ENCODE data around the gene KTN1.

KTN1 gene

GRCh38 chr14:55589171-55589570 is 9.2 kb downstream of the KTN1 start:
- Histone ChIP-seq H3K4me1 (ENCODE audit: control insufficient read depth, insufficient read depth, low read length) (peaks cover 3% of the 10 kb centered on the region), H3K9ac (ENCODE audit: low read length in 2 of 2) (no peak overlapping the region), H3K27ac (ENCODE audit: low read length) (no peak overlapping the region), H3K9me3 (ENCODE audit: control insufficient read depth in 2 of 2, low read length in 2 of 2) (no peaks in the 10 kb centered on the region), H3K27me3 (ENCODE audit: control insufficient read depth in 1 of 2, insufficient read depth in 2 of 2, low read length in 2 of 2) (no peaks in the 10 kb centered on the region), H3K4me3 (ENCODE audit: low read length in 2 of 2) (no peak overlapping the region), H3K36me3 (ENCODE audit: control insufficient read depth in 2 of 2, insufficient read depth in 2 of 2, low read length in 2 of 2) (no peaks in the 10 kb centered on the region)

GRCh38 chr14:55592436-55592835 is 12.4 kb downstream of the KTN1 start:
- Histone ChIP-seq H3K9ac (ENCODE audit: low read length in 2 of 2) (no peak overlapping the region), H3K4me1 (ENCODE audit: control insufficient read depth, insufficient read depth, low read length) (peaks cover 3% of the 10 kb centered on the region), H3K27ac (ENCODE audit: low read length) (no peak overlapping the region), H3K4me3 (ENCODE audit: low read length in 2 of 2) (no peak overlapping the region), H3K27me3 (ENCODE audit: control insufficient read depth in 1 of 2, insufficient read depth in 2 of 2, low read length in 2 of 2) (no peaks in the 10 kb centered on the region), H3K36me3 (ENCODE audit: control insufficient read depth in 2 of 2, insufficient read depth in 2 of 2, low read length in 2 of 2) (no peaks in the 10 kb centered on the region), H3K9me3 (ENCODE audit: control insufficient read depth in 2 of 2, low read length in 2 of 2) (no peaks in the 10 kb centered on the region)

- no peak overlapping the region for H3K4me3 ChIP-seq (ENCODE audit: low read length in 2 of 2)
- no peaks in the 10 kb centered on the region for H3K36me3 ChIP-seq (ENCODE audit: control insufficient read depth in 2 of 2, insufficient read depth in 2 of 2, low read length in 2 of 2)
- H3K27ac ChIP-seq (ENCODE audit: low read length) = no peak overlapping the region
- H3K9me3 ChIP-seq (ENCODE audit: control insufficient read depth in 2 of 2, low read length in 2 of 2) = no peaks in the 10 kb centered on the region
- H3K9ac ChIP-seq (ENCODE audit: low read length in 2 of 2) = no peak overlapping the region
- H3K4me1 ChIP-seq (ENCODE audit: control insufficient read depth, insufficient read depth, low read length) = no peaks in the 10 kb centered on the region
- H3K27me3 ChIP-seq (ENCODE audit: control insufficient read depth in 1 of 2, insufficient read depth in 2 of 2, low read length in 2 of 2) = no peaks in the 10 kb centered on the region
These were observed 13.7 kb downstream of the KTN1 start for GRCh38 chr14:55593698-55594097.

- Histone ChIP-seq H3K27ac (ENCODE audit: low read length) (no peak overlapping the region), H3K9ac (ENCODE audit: low read length in 2 of 2) (no peak overlapping the region), H3K4me3 (ENCODE audit: low read length in 2 of 2) (no peak overlapping the region), H3K36me3 (ENCODE audit: control insufficient read depth in 2 of 2, insufficient read depth in 2 of 2, low read length in 2 of 2) (no peaks in the 10 kb centered on the region), H3K9me3 (ENCODE audit: control insufficient read depth in 2 of 2, low read length in 2 of 2) (no peaks in the 10 kb centered on the region), H3K4me1 (ENCODE audit: control insufficient read depth, insufficient read depth, low read length) (no peaks in the 10 kb centered on the region), H3K27me3 (ENCODE audit: control insufficient read depth in 1 of 2, insufficient read depth in 2 of 2, low read length in 2 of 2) (no peaks in the 10 kb centered on the region)
These were observed 19.4 kb downstream of the KTN1 start for GRCh38 chr14:55599250-55599879.

- Histone ChIP-seq H3K27me3 (ENCODE audit: control insufficient read depth in 1 of 2, insufficient read depth in 2 of 2, low read length in 2 of 2) (no peaks in the 10 kb centered on the region), H3K9ac (ENCODE audit: low read length in 2 of 2) (no peak overlapping the region)
These were observed 21.0 kb downstream of the KTN1 start for GRCh38 chr14:55600784-55601561.

GRCh38 chr14:55603401-55603953 is 23.5 kb downstream of the KTN1 start:
- Histone ChIP-seq H3K4me3 (ENCODE audit: low read length in 2 of 2) (no peak overlapping the region), H3K4me1 (ENCODE audit: control insufficient read depth, insufficient read depth, low read length) (no peaks in the 10 kb centered on the region)

More at GRCh38 chr14:55600784-55601561, 21.0 kb downstream of the KTN1 start:
- no peak overlapping the region for H3K4me3 ChIP-seq (ENCODE audit: low read length in 2 of 2)
- H3K4me1 ChIP-seq (ENCODE audit: control insufficient read depth, insufficient read depth, low read length) = no peaks in the 10 kb centered on the region
- no peaks in the 10 kb centered on the region for H3K9me3 ChIP-seq (ENCODE audit: control insufficient read depth in 2 of 2, low read length in 2 of 2)
- H3K27ac ChIP-seq (ENCODE audit: low read length) = no peak overlapping the region
- no peaks in the 10 kb centered on the region for H3K36me3 ChIP-seq (ENCODE audit: control insufficient read depth in 2 of 2, insufficient read depth in 2 of 2, low read length in 2 of 2)

GRCh38 chr14:55604488-55604887 is 24.5 kb downstream of the KTN1 start:
- H3K9me3 ChIP-seq (ENCODE audit: control insufficient read depth in 2 of 2, low read length in 2 of 2) = no peaks in the 10 kb centered on the region
- no peak overlapping the region for H3K27ac ChIP-seq (ENCODE audit: low read length)
- H3K36me3 ChIP-seq (ENCODE audit: control insufficient read depth in 2 of 2, insufficient read depth in 2 of 2, low read length in 2 of 2) = no peaks in the 10 kb centered on the region
- H3K4me1 ChIP-seq (ENCODE audit: control insufficient read depth, insufficient read depth, low read length) = no peaks in the 10 kb centered on the region
- H3K27me3 ChIP-seq (ENCODE audit: control insufficient read depth in 1 of 2, insufficient read depth in 2 of 2, low read length in 2 of 2) = no peaks in the 10 kb centered on the region
- no peak overlapping the region for H3K9ac ChIP-seq (ENCODE audit: low read length in 2 of 2)
- no peak overlapping the region for H3K4me3 ChIP-seq (ENCODE audit: low read length in 2 of 2)

More at GRCh38 chr14:55603401-55603953, 23.5 kb downstream of the KTN1 start:
- Histone ChIP-seq H3K9ac (ENCODE audit: low read length in 2 of 2) (no peak overlapping the region), H3K36me3 (ENCODE audit: control insufficient read depth in 2 of 2, insufficient read depth in 2 of 2, low read length in 2 of 2) (no peaks in the 10 kb centered on the region), H3K9me3 (ENCODE audit: control insufficient read depth in 2 of 2, low read length in 2 of 2) (no peaks in the 10 kb centered on the region), H3K27ac (ENCODE audit: low read length) (no peak overlapping the region), H3K27me3 (ENCODE audit: control insufficient read depth in 1 of 2, insufficient read depth in 2 of 2, low read length in 2 of 2) (no peaks in the 10 kb centered on the region)

GRCh38 chr14:55604900-55605418 is 25.0 kb downstream of the KTN1 start:
- H3K4me1 ChIP-seq (ENCODE audit: control insufficient read depth, insufficient read depth, low read length) = no peaks in the 10 kb centered on the region
- H3K36me3 ChIP-seq (ENCODE audit: control insufficient read depth in 2 of 2, insufficient read depth in 2 of 2, low read length in 2 of 2) = no peaks in the 10 kb centered on the region
- H3K27me3 ChIP-seq (ENCODE audit: control insufficient read depth in 1 of 2, insufficient read depth in 2 of 2, low read length in 2 of 2) = no peaks in the 10 kb centered on the region
- H3K9ac ChIP-seq (ENCODE audit: low read length in 2 of 2) = no peak overlapping the region
- H3K27ac ChIP-seq (ENCODE audit: low read length) = no peak overlapping the region
- H3K4me3 ChIP-seq (ENCODE audit: low read length in 2 of 2) = no peak overlapping the region
- no peaks in the 10 kb centered on the region for H3K9me3 ChIP-seq (ENCODE audit: control insufficient read depth in 2 of 2, low read length in 2 of 2)

- Histone ChIP-seq H3K4me1 (ENCODE audit: control insufficient read depth, insufficient read depth, low read length) (no peaks in the 10 kb centered on the region), H3K27ac (ENCODE audit: low read length) (no peak overlapping the region)
These were observed 25.8 kb downstream of the KTN1 start for GRCh38 chr14:55605793-55606192.

GRCh38 chr14:55607386-55607785 is 27.4 kb downstream of the KTN1 start:
- Histone ChIP-seq H3K4me3 (ENCODE audit: low read length in 2 of 2) (no peak overlapping the region), H3K9me3 (ENCODE audit: control insufficient read depth in 2 of 2, low read length in 2 of 2) (no peaks in the 10 kb centered on the region), H3K4me1 (ENCODE audit: control insufficient read depth, insufficient read depth, low read length) (no peaks in the 10 kb centered on the region), H3K36me3 (ENCODE audit: control insufficient read depth in 2 of 2, insufficient read depth in 2 of 2, low read length in 2 of 2) (no peaks in the 10 kb centered on the region), H3K9ac (ENCODE audit: low read length in 2 of 2) (no peak overlapping the region), H3K27me3 (ENCODE audit: control insufficient read depth in 1 of 2, insufficient read depth in 2 of 2, low read length in 2 of 2) (no peaks in the 10 kb centered on the region), H3K27ac (ENCODE audit: low read length) (no peak overlapping the region)

More at GRCh38 chr14:55605793-55606192, 25.8 kb downstream of the KTN1 start:
- Histone ChIP-seq H3K36me3 (ENCODE audit: control insufficient read depth in 2 of 2, insufficient read depth in 2 of 2, low read length in 2 of 2) (no peaks in the 10 kb centered on the region), H3K27me3 (ENCODE audit: control insufficient read depth in 1 of 2, insufficient read depth in 2 of 2, low read length in 2 of 2) (no peaks in the 10 kb centered on the region), H3K9me3 (ENCODE audit: control insufficient read depth in 2 of 2, low read length in 2 of 2) (no peaks in the 10 kb centered on the region), H3K9ac (ENCODE audit: low read length in 2 of 2) (no peak overlapping the region), H3K4me3 (ENCODE audit: low read length in 2 of 2) (no peak overlapping the region)
